ENCODE measurements around the gene TFB1M.

Gene TFB1M

DNA sequence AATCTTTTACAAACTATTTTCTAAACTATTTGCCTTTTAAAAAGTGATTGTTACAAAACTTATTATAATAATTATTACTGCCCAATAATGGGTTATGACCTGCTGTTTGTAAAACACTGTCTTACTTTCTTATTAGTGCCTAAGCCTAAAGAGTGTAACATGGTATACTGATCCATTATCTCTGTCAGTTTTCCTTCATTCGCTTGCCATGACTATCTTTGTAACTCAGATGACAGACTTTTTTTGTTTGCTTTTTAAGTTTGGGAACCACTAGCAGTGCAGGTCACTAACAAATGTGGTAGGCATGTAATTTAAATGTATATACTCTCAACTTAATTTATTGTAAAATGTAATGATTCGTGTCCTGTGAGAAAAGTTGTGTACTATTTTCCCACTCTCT, 9.9 kb upstream of the TFB1M start:
- H2BK5ac ChIP-seq (ENCODE audit: low read length), result no peak overlapping the region
- H4K8ac ChIP-seq (ENCODE audit: low read depth, low read length), result no peak overlapping the region
- H3K56ac ChIP-seq (ENCODE audit: low read length), result no peak overlapping the region
- H3K4me3 ChIP-seq (ENCODE audit: low read length), result no peak overlapping the region
- no peak overlapping the region for H3K18ac ChIP-seq (ENCODE audit: low read length)
- H3K79me2 ChIP-seq (ENCODE audit: control insufficient read depth, insufficient read depth, low read length), result no peaks in the 10 kb centered on the region
- H3K27ac ChIP-seq (ENCODE audit: low read depth, low read length), result no peak overlapping the region
- H3K79me1 ChIP-seq (ENCODE audit: low read length), result no peaks in the 10 kb centered on the region
- no peak overlapping the region for H3K4ac ChIP-seq (ENCODE audit: low read depth, low read length)
- H3K27me3 ChIP-seq (ENCODE audit: insufficient read depth, low read length, poor library complexity), result no peaks in the 10 kb centered on the region
- DNase-seq, result no peak
- peaks cover 2% of the 10 kb centered on the region for H3K4me1 ChIP-seq (ENCODE audit: control insufficient read depth, low read depth, low read length)
- H2BK120ac ChIP-seq (ENCODE audit: low read depth, low read length), result no peak overlapping the region
- H2BK15ac ChIP-seq (replicated peaks; ENCODE audit: low read depth), result no peak overlapping the region
- H3K36me3 ChIP-seq (ENCODE audit: control insufficient read depth, insufficient read depth, low read length), result no peaks in the 10 kb centered on the region
- no peak overlapping the region for H2AK5ac ChIP-seq (ENCODE audit: low read length)
- no peak overlapping the region for H3K9ac ChIP-seq (ENCODE audit: low read length)
- H4K5ac ChIP-seq (ENCODE audit: low read length), result no peak overlapping the region
- no peak overlapping the region for H3K4me2 ChIP-seq (ENCODE audit: low read length)
- H3K23ac ChIP-seq (ENCODE audit: low read length), result no peak overlapping the region
- WGBS (ENCODE audit: extremely low coverage, insufficient coverage, low lambda C conversion rate), result no CpG with 5 or more reads among the region's 2 CpGs

DNA sequence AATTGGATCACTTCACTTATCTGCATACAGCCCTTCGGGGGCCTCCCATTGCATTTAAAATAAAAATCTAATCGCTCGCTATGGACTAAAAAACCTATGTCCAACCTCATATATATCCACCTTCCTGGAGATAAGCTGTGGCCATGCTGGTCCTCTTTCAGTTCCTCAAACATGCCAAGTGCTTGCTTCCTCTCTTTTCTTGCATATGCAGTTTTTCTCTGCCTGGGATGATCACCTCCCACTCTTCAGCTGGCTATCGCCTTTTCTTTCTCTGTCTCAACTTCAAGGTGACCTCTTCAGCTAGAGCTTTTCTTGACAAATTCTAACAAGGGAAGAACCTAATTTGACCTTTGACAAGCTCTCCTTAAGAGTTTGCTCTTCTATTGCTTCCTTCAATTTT, 5.6 kb upstream of the TFB1M start:
- H2BK120ac ChIP-seq (ENCODE audit: low read depth, low read length), result no peak overlapping the region
- no peak overlapping the region for H3K27ac ChIP-seq (ENCODE audit: low read depth, low read length)
- H3K79me1 ChIP-seq (ENCODE audit: low read length), result no peaks in the 10 kb centered on the region
- H3K79me2 ChIP-seq (ENCODE audit: control insufficient read depth, insufficient read depth, low read length), result no peaks in the 10 kb centered on the region
- H4K8ac ChIP-seq (ENCODE audit: low read depth, low read length), result no peak overlapping the region
- H4K5ac ChIP-seq (ENCODE audit: low read length), result no peak overlapping the region
- H3K4me2 ChIP-seq (ENCODE audit: low read length), result no peak overlapping the region
- H3K4me1 ChIP-seq (ENCODE audit: control insufficient read depth, low read depth, low read length), result no peaks in the 10 kb centered on the region
- H3K4me3 ChIP-seq (ENCODE audit: low read length), result no peak overlapping the region
- no peak overlapping the region for H2BK5ac ChIP-seq (ENCODE audit: low read length)
- no peak overlapping the region for H3K56ac ChIP-seq (ENCODE audit: low read length)
- H3K36me3 ChIP-seq (ENCODE audit: control insufficient read depth, insufficient read depth, low read length), result no peaks in the 10 kb centered on the region
- no peak overlapping the region for H3K4ac ChIP-seq (ENCODE audit: low read depth, low read length)
- no peak overlapping the region for H2AK5ac ChIP-seq (ENCODE audit: low read length)
- H3K18ac ChIP-seq (ENCODE audit: low read length), result no peak overlapping the region
- H3K23ac ChIP-seq (ENCODE audit: low read length), result no peak overlapping the region
- H2BK15ac ChIP-seq (replicated peaks; ENCODE audit: low read depth), result no peak overlapping the region
- H3K27me3 ChIP-seq (ENCODE audit: insufficient read depth, low read length, poor library complexity), result no peaks in the 10 kb centered on the region
- no peak overlapping the region for H3K9ac ChIP-seq (ENCODE audit: low read length)
- no CpG with 5 or more reads among the region's 4 CpGs for WGBS (ENCODE audit: extremely low coverage, insufficient coverage, low lambda C conversion rate)
- DNase-seq, result no peak

DNA sequence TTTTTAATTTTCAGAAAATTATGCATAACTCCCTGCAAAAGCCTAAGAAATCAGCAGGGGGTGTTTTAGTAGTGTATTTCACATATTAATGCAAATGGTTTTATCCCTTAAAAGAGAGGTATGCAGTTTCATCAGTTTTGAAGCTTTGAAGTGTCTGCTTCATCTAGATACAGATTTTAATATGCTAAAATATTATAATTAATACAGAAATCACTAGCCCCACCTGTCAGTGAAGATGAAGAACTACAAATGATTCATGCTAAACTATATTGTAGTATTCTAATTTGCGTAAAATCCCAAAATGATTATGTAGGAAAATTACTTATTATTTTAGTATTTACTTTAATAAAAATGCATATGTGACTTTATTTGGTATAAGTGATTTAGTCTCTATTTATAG, 2.9 kb upstream of the TFB1M start:
- Histone ChIP-seq H3K4me2 (ENCODE audit: low read length) (no peak overlapping the region), H3K27me3 (ENCODE audit: insufficient read depth, low read length, poor library complexity) (no peaks in the 10 kb centered on the region), H3K23ac (ENCODE audit: low read length) (no peak overlapping the region), H3K18ac (ENCODE audit: low read length) (no peak overlapping the region), H3K27ac (ENCODE audit: low read depth, low read length) (no peak overlapping the region), H3K36me3 (ENCODE audit: control insufficient read depth, insufficient read depth, low read length) (no peaks in the 10 kb centered on the region), H3K4ac (ENCODE audit: low read depth, low read length) (no peak overlapping the region), H3K4me3 (ENCODE audit: low read length) (no peak overlapping the region), H4K5ac (ENCODE audit: low read length) (no peak overlapping the region), H3K9ac (ENCODE audit: low read length) (no peak overlapping the region), H3K79me1 (ENCODE audit: low read length) (peaks cover 5% of the 10 kb centered on the region), H2BK120ac (ENCODE audit: low read depth, low read length) (no peak overlapping the region), H2AK5ac (ENCODE audit: low read length) (no peak overlapping the region), H2BK5ac (ENCODE audit: low read length) (no peak overlapping the region), H3K4me1 (ENCODE audit: control insufficient read depth, low read depth, low read length) (no peaks in the 10 kb centered on the region), H2BK15ac (replicated peaks; ENCODE audit: low read depth) (no peak overlapping the region), H4K8ac (ENCODE audit: low read depth, low read length) (no peak overlapping the region), H3K79me2 (ENCODE audit: control insufficient read depth, insufficient read depth, low read length) (peaks cover 7% of the 10 kb centered on the region), H3K56ac (ENCODE audit: low read length) (no peak overlapping the region)
- no CpG with 5 or more reads among the region's 1 CpG for WGBS (ENCODE audit: extremely low coverage, insufficient coverage, low lambda C conversion rate)
- DNase-seq, result no peak

DNA sequence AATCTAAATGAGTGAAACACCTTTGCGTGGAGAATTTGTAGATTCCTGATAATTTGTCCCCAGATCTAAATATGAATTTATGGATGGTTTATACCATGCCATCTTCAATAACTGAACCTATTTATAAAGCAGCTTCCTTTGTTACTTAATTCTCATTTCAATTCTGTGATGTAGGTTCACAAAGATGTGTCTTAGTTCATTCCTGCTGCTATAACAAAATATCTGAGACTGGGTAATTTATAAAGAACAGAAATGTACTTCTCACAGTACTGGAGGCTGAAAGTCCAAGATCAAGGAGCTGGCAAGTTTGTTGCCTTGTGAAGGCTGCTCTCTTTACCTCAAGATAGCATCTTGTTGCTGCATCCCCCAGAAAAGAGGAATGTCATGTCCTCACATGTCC, 2.1 kb upstream of the TFB1M start:
- H3K4me3 ChIP-seq (ENCODE audit: low read length), result no peak overlapping the region
- no CpG with 5 or more reads among the region's 1 CpG for WGBS (ENCODE audit: extremely low coverage, insufficient coverage, low lambda C conversion rate)
- H3K23ac ChIP-seq (ENCODE audit: low read length), result no peak overlapping the region
- H3K27me3 ChIP-seq (ENCODE audit: insufficient read depth, low read length, poor library complexity), result no peaks in the 10 kb centered on the region
- H3K79me1 ChIP-seq (ENCODE audit: low read length), result peaks cover 5% of the 10 kb centered on the region
- H3K4me2 ChIP-seq (ENCODE audit: low read length), result no peak overlapping the region
- no peak overlapping the region for H3K27ac ChIP-seq (ENCODE audit: low read depth, low read length)
- no peak overlapping the region for H3K9ac ChIP-seq (ENCODE audit: low read length)
- peak overlapping the region; percentile 65 for H3K56ac ChIP-seq (ENCODE audit: low read length)
- H3K36me3 ChIP-seq (ENCODE audit: control insufficient read depth, insufficient read depth, low read length), result no peaks in the 10 kb centered on the region
- H3K18ac ChIP-seq (ENCODE audit: low read length), result no peak overlapping the region
- H3K79me2 ChIP-seq (ENCODE audit: control insufficient read depth, insufficient read depth, low read length), result peaks cover 7% of the 10 kb centered on the region
- no peak overlapping the region for H2BK15ac ChIP-seq (replicated peaks; ENCODE audit: low read depth)
- no peak overlapping the region for H3K4ac ChIP-seq (ENCODE audit: low read depth, low read length)
- H4K5ac ChIP-seq (ENCODE audit: low read length), result no peak overlapping the region
- no peak overlapping the region for H2AK5ac ChIP-seq (ENCODE audit: low read length)
- H4K8ac ChIP-seq (ENCODE audit: low read depth, low read length), result no peak overlapping the region
- no peak overlapping the region for H2BK120ac ChIP-seq (ENCODE audit: low read depth, low read length)
- DNase-seq, result no peak
- H3K4me1 ChIP-seq (ENCODE audit: control insufficient read depth, low read depth, low read length), result no peaks in the 10 kb centered on the region
- H2BK5ac ChIP-seq (ENCODE audit: low read length), result no peak overlapping the region

DNA sequence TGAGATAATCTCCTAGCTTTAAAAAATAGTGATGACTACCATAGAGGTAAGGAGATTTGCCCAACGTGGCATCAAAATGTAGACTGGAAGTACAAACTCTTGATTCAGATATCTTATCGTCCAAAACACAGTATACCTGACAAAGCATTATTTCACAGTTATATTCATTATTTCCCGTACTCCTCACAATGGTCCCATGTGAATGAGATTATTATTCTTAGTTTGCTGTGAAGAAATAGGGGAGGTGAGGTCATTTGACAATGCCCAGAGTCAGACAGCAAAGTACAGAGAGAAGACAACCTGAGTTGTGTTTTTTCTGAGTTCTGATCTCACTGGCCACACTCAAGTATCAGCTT, 1.2 kb upstream of the TFB1M start:
- peaks cover 5% of the 10 kb centered on the region for H3K79me1 ChIP-seq (ENCODE audit: low read length)
- H3K4me2 ChIP-seq (ENCODE audit: low read length), result no peak overlapping the region
- no peak overlapping the region for H3K4me3 ChIP-seq (ENCODE audit: low read length)
- no peaks in the 10 kb centered on the region for H3K27me3 ChIP-seq (ENCODE audit: insufficient read depth, low read length, poor library complexity)
- no peak overlapping the region for H4K5ac ChIP-seq (ENCODE audit: low read length)
- no peak overlapping the region for H3K23ac ChIP-seq (ENCODE audit: low read length)
- no peak overlapping the region for H3K4ac ChIP-seq (ENCODE audit: low read depth, low read length)
- no peak overlapping the region for H3K27ac ChIP-seq (ENCODE audit: low read depth, low read length)
- H4K8ac ChIP-seq (ENCODE audit: low read depth, low read length), result no peak overlapping the region
- no peak for DNase-seq
- no peak overlapping the region for H2AK5ac ChIP-seq (ENCODE audit: low read length)
- H3K18ac ChIP-seq (ENCODE audit: low read length), result no peak overlapping the region
- no peak overlapping the region for H3K9ac ChIP-seq (ENCODE audit: low read length)
- H3K4me1 ChIP-seq (ENCODE audit: control insufficient read depth, low read depth, low read length), result no peaks in the 10 kb centered on the region
- no peak overlapping the region for H2BK5ac ChIP-seq (ENCODE audit: low read length)
- H3K36me3 ChIP-seq (ENCODE audit: control insufficient read depth, insufficient read depth, low read length), result no peaks in the 10 kb centered on the region
- no peak overlapping the region for H2BK15ac ChIP-seq (replicated peaks; ENCODE audit: low read depth)
- WGBS (ENCODE audit: extremely low coverage, insufficient coverage, low lambda C conversion rate), result no CpG with 5 or more reads among the region's 3 CpGs
- peaks cover 7% of the 10 kb centered on the region for H3K79me2 ChIP-seq (ENCODE audit: control insufficient read depth, insufficient read depth, low read length)
- no peak overlapping the region for H2BK120ac ChIP-seq (ENCODE audit: low read depth, low read length)
- H3K56ac ChIP-seq (ENCODE audit: low read length), result no peak overlapping the region

DNA sequence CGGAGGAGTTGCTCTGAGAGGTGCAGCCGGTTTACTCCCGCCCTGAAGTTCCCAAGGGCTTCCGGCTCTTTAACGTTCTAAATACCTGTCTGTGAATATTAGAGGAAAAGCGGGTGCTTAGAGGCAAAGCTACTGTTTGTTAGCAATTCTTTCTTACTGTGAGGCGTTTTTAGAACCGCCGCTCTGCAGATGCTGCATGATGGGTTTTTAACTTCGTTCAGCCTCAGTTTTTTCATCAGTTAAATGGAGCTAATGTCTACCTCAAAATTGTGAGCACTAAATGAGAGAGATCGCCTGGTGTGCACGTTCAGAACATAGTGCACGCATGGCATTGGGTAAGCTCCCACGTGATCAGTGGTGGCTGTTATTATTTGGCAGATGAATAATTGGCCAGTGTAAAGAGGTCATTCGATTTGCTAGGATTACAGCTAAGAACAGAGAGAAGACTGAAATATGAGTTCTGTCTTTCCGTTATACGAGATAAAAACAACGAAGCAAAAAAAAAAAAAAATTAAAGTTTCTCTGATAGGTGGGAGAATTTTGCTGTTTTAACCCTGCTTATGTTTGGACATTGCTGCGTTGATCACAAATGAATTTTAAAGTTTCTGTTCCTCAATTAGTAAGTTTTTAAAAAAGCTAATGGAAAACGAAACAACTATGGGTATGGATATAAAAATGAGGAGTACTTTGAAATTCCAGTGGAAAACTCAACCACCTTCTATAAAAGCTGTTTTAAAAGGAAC, 660 bp upstream of the TFB1M start:
- no peak for DNase-seq
- WGBS (ENCODE audit: extremely low coverage, insufficient coverage, low lambda C conversion rate), result no CpG with 5 or more reads among the region's 20 CpGs

More for the DNA sequence above, 660 bp upstream of the TFB1M start:
- no peak overlapping the region for H3K4ac ChIP-seq (ENCODE audit: low read depth, low read length)
- no peak overlapping the region for H2BK120ac ChIP-seq (ENCODE audit: low read depth, low read length)
- no peak overlapping the region for H4K5ac ChIP-seq (ENCODE audit: low read length)
- H3K79me1 ChIP-seq (ENCODE audit: low read length), result peaks cover 5% of the 10 kb centered on the region
- no peaks in the 10 kb centered on the region for H3K27me3 ChIP-seq (ENCODE audit: insufficient read depth, low read length, poor library complexity)
- H3K36me3 ChIP-seq (ENCODE audit: control insufficient read depth, insufficient read depth, low read length), result no peaks in the 10 kb centered on the region
- H2AK5ac ChIP-seq (ENCODE audit: low read length), result no peak overlapping the region
- H3K56ac ChIP-seq (ENCODE audit: low read length), result peak overlapping the region; percentile 96
- H3K79me2 ChIP-seq (ENCODE audit: control insufficient read depth, insufficient read depth, low read length), result peaks cover 7% of the 10 kb centered on the region
- peak overlapping the region; percentile 40 for H2BK5ac ChIP-seq (ENCODE audit: low read length)
- peak overlapping the region; percentile 91 for H3K9ac ChIP-seq (ENCODE audit: low read length)
- peak overlapping the region; percentile 67 for H4K8ac ChIP-seq (ENCODE audit: low read depth, low read length)
- no peak overlapping the region for H2BK15ac ChIP-seq (replicated peaks; ENCODE audit: low read depth)
- no peaks in the 10 kb centered on the region for H3K4me1 ChIP-seq (ENCODE audit: control insufficient read depth, low read depth, low read length)
- peak overlapping the region; percentile 69 for H3K27ac ChIP-seq (ENCODE audit: low read depth, low read length)
- peak overlapping the region; percentile 99 for H3K4me2 ChIP-seq (ENCODE audit: low read length)
- H3K4me3 ChIP-seq (ENCODE audit: low read length), result peak overlapping the region; percentile 70
- H3K18ac ChIP-seq (ENCODE audit: low read length), result peak overlapping the region; percentile 65
- peak overlapping the region; percentile 74 for H3K23ac ChIP-seq (ENCODE audit: low read length)

Data from mesendoderm (in vitro differentiated cells).